Endometrial microvascular endothelial cells (primary cell): ENCODE data around the gene ZNF106. TPM values are rescaled to one million over a fixed set of nuclear protein-coding genes. Genes with fewer than 3 reads are reported as not detected.

ENCODE experiments used
- in situ Hi-C: cut with HindIII; loops from 2 replicates; pipeline ENCODE4 v1.10.0; 2017; ENCODE audit warnings: low sequenced_read_pairs, low pct_unique_long_range_greater_than_20kb; ENCODE audit errors: inconsistent ontology term
- total RNA-seq: library from RNA; depleted of rRNA; stranded (reverse); fragments of >200 nt; gene quantifications from one replicate; pipeline ENCODE4 v1.2.3, GENCODE V29; 2015; ENCODE audit errors: inconsistent ontology term

The ZNF106 gene
- total RNA-seq, 1 donor from 2014 or later = 43.7 TPM

- in situ Hi-C loops = no loop called here
Measured at GRCh38 chr15:42419369-42419768, 71.6 kb downstream of the ZNF106 start.

- in situ Hi-C loops = no loop called here
Measured at GRCh38 chr15:42413920-42414319, 77.0 kb downstream of the ZNF106 start.

DNA sequence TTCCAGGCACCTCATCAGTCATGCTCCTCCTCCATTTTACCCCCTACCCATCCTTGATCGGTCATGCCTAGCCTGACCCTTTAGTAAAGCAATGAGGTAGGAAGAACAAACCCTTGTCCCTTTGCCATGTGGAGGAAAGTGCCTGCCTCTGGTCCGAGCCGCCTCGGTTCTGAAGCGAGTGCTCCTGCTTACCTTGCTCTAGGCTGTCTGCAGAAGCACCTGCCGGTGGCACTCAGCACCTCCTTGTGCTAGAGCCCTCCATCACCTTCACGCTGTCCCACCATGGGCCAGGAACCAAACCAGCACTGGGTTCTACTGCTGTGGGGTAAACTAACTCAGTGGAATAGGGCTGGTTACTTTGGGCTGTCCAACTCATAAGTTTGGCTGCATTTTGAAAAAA is 79.1 kb downstream of the ZNF106 start:
- in situ Hi-C loops = no loop called here

- in situ Hi-C loops = no loop called here
Measured at GRCh38 chr15:42409011-42409410, 81.9 kb downstream of the ZNF106 start.

DNA sequence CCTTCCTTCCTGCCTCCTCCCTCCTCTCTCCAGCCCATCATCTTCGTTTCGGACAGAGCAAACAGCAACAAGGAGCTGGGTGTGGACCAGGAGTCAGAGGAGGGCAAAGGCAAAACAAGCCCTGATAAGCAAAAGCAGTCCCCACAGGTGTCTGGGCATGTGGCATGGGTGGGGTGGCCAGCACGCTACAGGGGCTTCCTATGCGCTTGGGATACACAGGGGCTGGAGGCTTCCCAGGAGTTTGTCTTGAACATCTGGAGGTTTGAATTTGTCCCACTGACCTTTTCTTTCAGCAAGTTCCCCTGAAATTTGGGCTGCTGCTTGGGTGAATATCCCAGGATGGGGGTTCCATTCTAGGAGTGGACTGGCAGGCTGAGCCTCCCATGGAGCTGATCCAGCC is 82.8 kb downstream of the ZNF106 start:
- in situ Hi-C loops = no loop called here

DNA sequence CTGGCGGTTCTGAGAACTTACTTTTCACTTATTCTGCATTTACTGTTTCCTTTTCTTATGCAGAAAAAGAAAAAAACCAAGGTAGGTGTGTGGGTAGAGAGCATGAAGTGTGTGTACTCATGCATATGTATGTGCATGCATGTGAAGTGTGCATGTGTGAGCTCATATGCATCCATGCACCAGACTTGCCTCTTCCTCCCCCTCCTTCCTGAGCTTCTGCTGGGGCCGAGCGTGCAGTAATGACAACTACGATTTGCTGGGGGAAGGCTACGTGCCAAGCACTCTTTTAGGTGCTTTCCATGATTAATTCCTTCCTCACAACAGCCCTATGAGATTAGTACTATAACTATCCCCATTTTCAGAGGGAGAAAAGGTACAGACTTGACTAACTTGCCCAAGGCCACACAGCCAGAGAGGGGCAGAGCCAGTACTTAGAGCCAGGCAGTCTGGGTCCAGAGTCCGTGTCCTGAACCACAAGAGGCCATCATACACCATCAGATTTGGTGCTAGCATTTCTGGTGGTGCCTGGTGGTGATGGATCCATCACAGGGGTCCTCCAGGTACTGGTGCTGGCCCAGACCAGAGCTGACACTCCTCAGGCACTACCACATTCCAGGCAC is 85.0 kb downstream of the ZNF106 start:
- in situ Hi-C loops = no loop called here

DNA sequence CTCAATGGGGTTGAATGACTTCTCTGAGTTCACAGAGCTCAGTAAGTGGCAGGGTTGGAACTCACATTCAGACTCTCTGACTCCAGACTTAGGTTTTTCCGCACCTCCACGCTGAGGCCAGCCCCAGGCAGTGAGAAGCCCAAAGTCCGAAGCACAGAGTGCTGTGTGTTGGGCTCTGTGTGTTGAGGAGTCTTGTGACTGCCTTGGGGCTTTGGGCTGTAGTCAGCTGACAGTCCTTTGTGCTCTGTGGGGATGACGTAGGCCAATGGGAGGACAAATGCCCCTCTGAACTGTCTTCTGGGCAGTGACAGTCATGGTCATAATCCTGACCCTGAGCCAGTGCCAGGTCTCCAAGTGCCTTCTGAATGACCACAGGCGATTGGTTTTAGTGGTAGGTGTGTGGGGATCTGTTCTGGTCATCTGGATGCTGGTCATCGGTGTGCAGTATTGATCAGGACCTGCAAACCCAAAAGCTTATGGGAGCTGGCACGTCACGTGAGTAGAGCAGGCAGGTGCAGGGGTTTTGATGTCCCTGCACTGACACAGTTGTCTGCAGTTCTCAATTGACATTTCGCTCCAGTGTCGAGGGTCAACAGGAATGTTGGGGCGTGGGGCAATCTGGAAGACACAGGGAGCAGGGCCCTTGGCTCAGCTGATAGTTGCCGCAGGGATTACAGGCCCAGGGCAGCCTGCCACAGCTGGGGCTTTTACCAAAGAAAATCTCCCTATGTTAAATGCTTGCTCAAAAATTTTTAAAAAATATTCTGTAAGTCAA is 86.3 kb downstream of the ZNF106 start:
- in situ Hi-C loops = no loop called here

- in situ Hi-C loops = no loop called here
Measured at GRCh38 chr15:42403389-42403788, 87.6 kb downstream of the ZNF106 start.

DNA sequence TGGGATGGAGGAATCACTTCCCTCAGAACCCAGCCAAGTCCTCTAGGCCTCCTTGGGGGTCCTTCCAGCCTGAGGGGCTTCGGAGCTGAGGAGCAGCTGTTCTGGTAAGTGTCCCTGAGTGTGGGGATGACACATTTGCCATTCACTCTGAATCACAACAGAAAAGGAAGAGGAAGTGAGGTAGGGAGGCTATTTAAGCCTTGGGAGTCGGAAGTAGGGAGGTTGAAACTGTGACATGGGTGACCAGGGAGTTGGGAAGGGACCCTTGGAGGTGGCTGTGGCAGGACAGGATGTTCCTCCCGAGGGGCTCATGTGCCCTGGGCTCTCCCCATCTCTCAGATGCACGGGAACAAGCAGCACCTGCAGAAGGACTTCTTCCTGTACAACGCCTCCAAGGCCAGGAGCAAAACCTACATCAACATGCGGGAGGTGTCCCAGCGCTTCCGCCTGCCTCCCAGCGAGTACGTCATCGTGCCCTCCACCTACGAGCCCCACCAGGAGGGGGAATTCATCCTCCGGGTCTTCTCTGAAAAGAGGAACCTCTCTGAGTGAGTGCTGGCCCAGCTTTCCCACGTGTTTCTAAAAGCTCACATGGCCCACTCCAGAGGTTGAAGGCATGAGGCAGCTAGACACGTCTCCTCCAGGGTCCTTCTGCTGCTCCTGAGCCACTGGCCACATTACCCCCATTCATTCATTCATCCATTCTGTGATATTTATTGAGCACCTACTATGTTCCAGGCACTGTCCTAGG is 88.3 kb downstream of the ZNF106 start:
- in situ Hi-C loops = no loop called here

- in situ Hi-C loops = no loop called here
Measured at GRCh38 chr15:42401544-42402454, 89.1 kb downstream of the ZNF106 start.

DNA sequence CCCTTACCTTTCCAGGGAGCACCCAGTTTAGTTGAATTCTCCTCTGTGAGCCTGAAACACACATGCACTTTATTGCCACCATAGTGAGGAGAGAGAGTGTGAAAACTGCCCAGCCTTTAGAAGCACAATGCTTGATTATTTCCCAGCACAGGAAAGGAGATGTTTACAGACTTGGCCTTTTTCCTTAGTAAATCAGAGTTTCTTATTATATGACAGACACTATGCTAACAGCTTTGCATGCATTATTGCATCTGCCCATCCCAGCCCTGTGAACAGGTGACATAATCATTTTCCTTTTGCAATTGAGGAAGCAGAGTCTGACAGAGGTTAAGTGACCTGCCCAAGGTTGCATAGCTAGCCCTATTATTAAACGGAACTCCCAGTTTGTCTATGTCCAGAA is 95.1 kb downstream of the ZNF106 start:
- in situ Hi-C loops = no loop called here

- in situ Hi-C loops = no loop called here
Measured at GRCh38 chr15:42394106-42394505, 96.8 kb downstream of the ZNF106 start.

DNA sequence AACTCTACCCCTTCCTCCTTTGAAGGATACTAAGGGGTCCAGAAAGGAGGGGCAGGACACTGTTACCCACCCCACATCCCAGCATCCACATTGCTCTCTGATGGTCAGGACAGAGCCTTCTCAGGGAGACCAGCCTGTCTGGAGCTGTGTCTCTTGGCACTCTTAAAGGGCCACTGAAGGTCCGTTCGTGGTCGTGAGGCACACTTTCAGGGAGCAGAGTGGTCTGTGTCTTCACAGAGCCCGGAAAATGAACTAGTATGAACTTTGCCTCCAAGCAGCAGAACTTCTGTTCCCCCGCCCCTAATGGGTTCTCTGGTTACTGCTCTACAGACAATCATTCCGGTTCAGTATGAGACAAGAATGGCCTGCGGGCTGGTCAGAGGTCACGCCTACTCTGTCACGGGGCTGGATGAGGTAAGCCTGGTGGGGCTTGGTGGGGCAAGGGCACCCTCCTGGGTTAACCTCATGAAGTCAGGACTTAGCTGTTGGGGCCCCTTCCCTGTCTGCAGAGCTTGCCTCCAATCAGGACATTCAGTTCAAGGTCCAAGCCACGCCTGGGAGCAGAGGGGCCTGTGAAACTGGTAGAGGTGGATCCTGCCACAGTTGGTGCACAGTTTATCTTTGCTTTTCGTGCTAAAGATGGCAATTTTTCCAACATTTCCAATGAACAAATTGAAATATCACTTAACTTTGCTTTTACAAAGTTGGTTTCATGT is 98.5 kb downstream of the ZNF106 start:
- in situ Hi-C loops = no loop called here

- in situ Hi-C loops = no loop called here
Measured at GRCh38 chr15:42387603-42388002, 103.3 kb downstream of the ZNF106 start.

GRCh38 chr15:42385980-42386700 is 104.8 kb downstream of the ZNF106 start:
- in situ Hi-C loops = no loop called here

GRCh38 chr15:42385206-42385979 is 105.5 kb downstream of the ZNF106 start:
- in situ Hi-C loops = no loop called here

- in situ Hi-C loops = no loop called here
Measured at GRCh38 chr15:42384597-42384996, 106.3 kb downstream of the ZNF106 start.
